Stimulated activated naive CD8-positive, alpha-beta T cell treated with anti-CD3 and anti-CD28 coated beads, Interleukin-15, amount 100 ng/mL, for 72 hours (primary cell): ENCODE data around the gene SKI.

Experiments
- ATAC-seq: fragments of 150-1000 bp; cut with Tn5 transposase; 2 replicates; pipeline ENCODE4 v1.10.0; 2021; ENCODE audit warnings: mild to moderate bottlenecking, moderate library complexity
- DNase-seq, 2 donors: peaks; one replicate each; pipeline ENCODE4 v3.0.0; 2021 to 2022
- H3K27ac Mint-ChIP-seq, 2 donors: one replicate each; pipeline ENCODE4 v1.8.0; 2022; ENCODE audit warnings: mild to moderate bottlenecking in 2 of 2, mixed read lengths in 2 of 2, moderate library complexity in 2 of 2
- H3K27me3 Mint-ChIP-seq: one replicate; pipeline ENCODE4 v1.8.0; 2022; ENCODE audit warnings: mixed read lengths
- H3K4me1 Mint-ChIP-seq: one replicate; pipeline ENCODE4 v1.8.0; 2022; ENCODE audit warnings: mild to moderate bottlenecking, mixed read lengths
- H3K4me3 Mint-ChIP-seq, 2 donors: one replicate each; pipeline ENCODE4 v1.8.0; 2022; ENCODE audit warnings: mild to moderate bottlenecking in 2 of 2, mixed read lengths in 2 of 2, moderate library complexity in 1 of 2
- H3K9me3 Mint-ChIP-seq, 2 donors: one replicate each; pipeline ENCODE4 v1.8.0; 2022; ENCODE audit warnings: mixed read lengths in 2 of 2

SKI gene

GRCh38 chr1:2266301-2266975, 38.3 kb downstream of the SKI start:
- ATAC-seq (no peak), DNase-seq (no peak)
- H3K27ac Mint-ChIP-seq: no peak overlapping the region
- H3K4me1 Mint-ChIP-seq: peaks cover 64% of the 10 kb centered on the region
- H3K27me3 Mint-ChIP-seq: no peaks in the 10 kb centered on the region
- H3K4me3 Mint-ChIP-seq: peak overlapping the region in 1 of 2 donors; percentile 46
- no peaks in the 10 kb centered on the region for H3K9me3 Mint-ChIP-seq

GRCh38 chr1:2267051-2267830, 39.1 kb downstream of the SKI start:
- no peak for DNase-seq
- no peak overlapping the region for H3K4me3 Mint-ChIP-seq
- no peaks in the 10 kb centered on the region for H3K27me3 Mint-ChIP-seq
- peaks cover 71% of the 10 kb centered on the region for H3K4me1 Mint-ChIP-seq
- ATAC-seq: no peak
- H3K9me3 Mint-ChIP-seq: no peaks in the 10 kb centered on the region
- H3K27ac Mint-ChIP-seq: no peak overlapping the region

GRCh38 chr1:2267862-2268261, 39.7 kb downstream of the SKI start:
- peaks cover 74% of the 10 kb centered on the region for H3K4me1 Mint-ChIP-seq
- DNase-seq (no peak), ATAC-seq (peak; percentile 35)
- no peaks in the 10 kb centered on the region for H3K27me3 Mint-ChIP-seq
- H3K4me3 Mint-ChIP-seq: no peak overlapping the region
- H3K9me3 Mint-ChIP-seq: no peaks in the 10 kb centered on the region
- H3K27ac Mint-ChIP-seq: peak overlapping the region in 1 of 2 donors; percentile 74

GRCh38 chr1:2268285-2269056, 40.4 kb downstream of the SKI start:
- Mint-ChIP-seq H3K9me3 (no peaks in the 10 kb centered on the region), H3K27me3 (no peaks in the 10 kb centered on the region), H3K4me3 (no peak overlapping the region), H3K4me1 (peaks cover 80% of the 10 kb centered on the region), H3K27ac (peak overlapping the region in 1 of 2 donors; percentile 74)
- DNase-seq (no peak), ATAC-seq (peak; percentile 28)

- no peak overlapping the region for H3K4me3 Mint-ChIP-seq
- no peak for DNase-seq
- H3K4me1 Mint-ChIP-seq: peaks cover 88% of the 10 kb centered on the region
- H3K27ac Mint-ChIP-seq: peak overlapping the region in 1 of 2 donors; percentile 67
- H3K9me3 Mint-ChIP-seq: no peaks in the 10 kb centered on the region
- H3K27me3 Mint-ChIP-seq: no peaks in the 10 kb centered on the region
- no peak for ATAC-seq
Measured at GRCh38 chr1:2269193-2269921, 41.2 kb downstream of the SKI start.

- Mint-ChIP-seq H3K4me3 (no peak overlapping the region), H3K9me3 (no peaks in the 10 kb centered on the region), H3K27me3 (no peaks in the 10 kb centered on the region), H3K4me1 (peaks cover 88% of the 10 kb centered on the region), H3K27ac (no peak overlapping the region)
- ATAC-seq (no peak), DNase-seq (no peak)
Measured at GRCh38 chr1:2269922-2270259, 41.8 kb downstream of the SKI start.

- Mint-ChIP-seq H3K9me3 (no peaks in the 10 kb centered on the region), H3K4me1 (peaks cover 88% of the 10 kb centered on the region), H3K4me3 (no peak overlapping the region), H3K27ac (no peak overlapping the region), H3K27me3 (no peaks in the 10 kb centered on the region)
- ATAC-seq (no peak), DNase-seq (no peak)
Measured at GRCh38 chr1:2270260-2271100, 42.4 kb downstream of the SKI start.

- Mint-ChIP-seq H3K4me3 (no peak overlapping the region), H3K27ac (peak overlapping the region in 1 of 2 donors; percentile 59), H3K27me3 (no peaks in the 10 kb centered on the region), H3K4me1 (peaks cover 88% of the 10 kb centered on the region), H3K9me3 (no peaks in the 10 kb centered on the region)
- ATAC-seq (no peak), DNase-seq (no peak)
Measured at GRCh38 chr1:2271211-2271721, 43.1 kb downstream of the SKI start.

- Mint-ChIP-seq H3K4me3 (no peak overlapping the region), H3K27me3 (no peaks in the 10 kb centered on the region), H3K27ac (peak overlapping the region in 1 of 2 donors; percentile 21), H3K9me3 (no peaks in the 10 kb centered on the region), H3K4me1 (peaks cover 88% of the 10 kb centered on the region)
- ATAC-seq (no peak), DNase-seq (no peak)
Measured at GRCh38 chr1:2271841-2272655, 43.9 kb downstream of the SKI start.

- peak overlapping the region; percentile 27 to 33 for H3K27ac Mint-ChIP-seq
- no peaks in the 10 kb centered on the region for H3K9me3 Mint-ChIP-seq
- H3K27me3 Mint-ChIP-seq: no peaks in the 10 kb centered on the region
- H3K4me1 Mint-ChIP-seq: peaks cover 88% of the 10 kb centered on the region
- ATAC-seq (no peak), DNase-seq (no peak)
- H3K4me3 Mint-ChIP-seq: no peak overlapping the region
Measured at GRCh38 chr1:2272686-2273400, 44.7 kb downstream of the SKI start.

- Mint-ChIP-seq H3K9me3 (no peaks in the 10 kb centered on the region), H3K4me1 (peaks cover 94% of the 10 kb centered on the region), H3K27ac (peak overlapping the region; percentile 27 to 33), H3K4me3 (no peak overlapping the region), H3K27me3 (no peaks in the 10 kb centered on the region)
- DNase-seq (no peak), ATAC-seq (peak; percentile 13)
Measured at GRCh38 chr1:2273401-2274090, 45.4 kb downstream of the SKI start.

GRCh38 chr1:2274231-2274928, 46.3 kb downstream of the SKI start:
- no peak for ATAC-seq
- peak overlapping the region in 1 of 2 donors; percentile 68 for H3K4me3 Mint-ChIP-seq
- peaks cover 96% of the 10 kb centered on the region for H3K4me1 Mint-ChIP-seq
- peak overlapping the region; percentile 79 to 93 for H3K27ac Mint-ChIP-seq
- H3K9me3 Mint-ChIP-seq: no peaks in the 10 kb centered on the region
- DNase-seq: no peak
- H3K27me3 Mint-ChIP-seq: no peaks in the 10 kb centered on the region
